Neural crest cell (in vitro differentiated cells): ENCODE data around the gene NUP42. TPM values are rescaled to one million over a fixed set of nuclear protein-coding genes. Genes with fewer than 3 reads are reported as not detected.

ENCODE experiments used
- DNase-seq: peaks from one replicate; pipeline ENCODE4 v3.0.0; 2021; ENCODE audit warnings: low read depth, mixed read lengths, low spot score
- H3K27ac Mint-ChIP-seq: one replicate; pipeline ENCODE4 v1.8.0; 2021; ENCODE audit warnings: mild to moderate bottlenecking, mixed read lengths; ENCODE audit not compliant: unreplicated experiment
- H3K27me3 Mint-ChIP-seq: 2 replicates; pipeline ENCODE4 v1.8.0; 2021; ENCODE audit warnings: low read depth, mild to moderate bottlenecking, mixed read lengths
- H3K36me3 Mint-ChIP-seq: 2 replicates; pipeline ENCODE4 v1.8.0; 2021; ENCODE audit warnings: low read depth, mild to moderate bottlenecking, mixed read lengths
- H3K4me1 Mint-ChIP-seq: 2 replicates; pipeline ENCODE4 v1.8.0; 2021; ENCODE audit warnings: mixed read lengths
- H3K4me3 Mint-ChIP-seq: one replicate; pipeline ENCODE4 v1.8.0; 2021; ENCODE audit warnings: mild to moderate bottlenecking, mixed read lengths
- H3K9me3 Mint-ChIP-seq: 2 replicates; pipeline ENCODE4 v1.8.0; 2021; ENCODE audit warnings: mixed read lengths
- CTCF ChIP-seq: fragments of 200-600 bp; sonication (generic); conservative IDR thresholded peaks from 2 replicates; pipeline ENCODE4 v1.5.0; 2021; ENCODE audit warnings: antibody characterized with exemption, mild to moderate bottlenecking
- total RNA-seq: library from RNA; stranded (reverse); gene quantifications from 2 replicates; pipeline ENCODE4 v1.2.1, GENCODE V29; 2021

The NUP42 gene
- total RNA-seq, 1 donor from 2014 or later: 50.3 TPM

- Mint-ChIP-seq H3K9me3 (no peaks in the 10 kb centered on the region), H3K27ac (no peak overlapping the region), H3K36me3 (no peaks in the 10 kb centered on the region), H3K4me1 (peaks cover 14% of the 10 kb centered on the region), H3K27me3 (no peaks in the 10 kb centered on the region), H3K4me3 (no peak overlapping the region)
- no peak for DNase-seq
- TF ChIP-seq CTCF: no peak
Observed at GRCh38 chr7:23234569-23235296, 52.9 kb downstream of the NUP42 start.

DNA sequence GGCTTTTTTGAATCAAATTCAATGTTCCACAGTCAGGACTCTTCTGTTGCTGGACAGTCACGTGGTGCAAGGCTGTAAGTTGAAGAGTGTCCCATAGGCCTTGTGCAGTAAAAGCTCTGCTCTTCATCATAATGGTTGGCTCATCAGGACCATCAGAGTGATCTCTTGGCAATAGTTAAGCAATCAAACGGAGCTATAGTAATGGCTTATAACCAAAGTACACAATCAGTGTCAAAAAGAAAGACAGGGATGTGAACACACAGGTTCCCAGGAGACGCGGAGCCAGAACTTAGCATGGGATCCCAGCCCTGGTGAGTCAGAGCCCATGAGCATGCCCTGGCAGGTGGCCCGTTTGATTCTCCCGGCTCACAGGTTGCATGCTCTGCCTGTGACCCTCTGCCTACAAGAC, 54.0 kb downstream of the NUP42 start:
- DNase-seq: no peak
- H3K27me3 Mint-ChIP-seq: no peaks in the 10 kb centered on the region
- no peaks in the 10 kb centered on the region for H3K36me3 Mint-ChIP-seq
- H3K27ac Mint-ChIP-seq: no peak overlapping the region
- H3K4me1 Mint-ChIP-seq: peaks cover 6% of the 10 kb centered on the region
- no peak overlapping the region for H3K4me3 Mint-ChIP-seq
- H3K9me3 Mint-ChIP-seq: no peaks in the 10 kb centered on the region
- no peak for TF ChIP-seq CTCF

- no peak for DNase-seq
- H3K36me3 Mint-ChIP-seq: no peaks in the 10 kb centered on the region
- no peaks in the 10 kb centered on the region for H3K9me3 Mint-ChIP-seq
- TF ChIP-seq CTCF: no peak
- no peak overlapping the region for H3K27ac Mint-ChIP-seq
- no peaks in the 10 kb centered on the region for H3K4me1 Mint-ChIP-seq
- H3K4me3 Mint-ChIP-seq: no peak overlapping the region
- H3K27me3 Mint-ChIP-seq: no peaks in the 10 kb centered on the region
Observed at GRCh38 chr7:23237000-23237399, 55.2 kb downstream of the NUP42 start.

DNA sequence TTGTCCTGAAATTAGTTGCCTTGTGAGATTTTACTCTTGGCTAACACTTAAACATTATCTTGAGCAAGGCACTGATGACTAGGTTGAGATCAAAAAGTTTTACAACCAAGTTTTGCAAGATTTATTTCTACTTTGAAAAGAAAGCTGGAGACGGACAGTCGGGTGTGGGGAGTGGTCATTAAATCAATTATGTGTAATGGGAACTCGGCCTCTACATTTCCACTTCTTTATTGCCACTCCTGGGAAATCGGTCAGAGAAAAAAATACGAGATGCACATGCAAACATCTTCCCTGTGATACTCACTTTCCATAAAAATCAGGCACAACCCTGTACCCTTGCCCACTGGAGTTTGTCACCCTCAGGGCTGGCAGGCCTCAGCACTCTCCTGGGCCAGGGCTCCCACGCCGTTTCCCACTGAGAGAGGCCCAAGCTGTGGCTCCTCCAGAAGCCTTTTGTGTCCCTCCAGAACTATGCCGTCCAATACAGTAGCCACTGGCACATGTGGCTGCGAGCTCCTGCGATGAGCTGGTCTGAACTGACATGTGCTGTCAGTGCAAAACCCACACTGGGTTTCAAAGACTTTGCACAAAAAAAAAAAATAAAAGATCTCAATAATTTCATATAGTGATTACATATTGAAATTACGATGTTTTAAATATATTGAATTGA, 57.3 kb downstream of the NUP42 start:
- DNase-seq: no peak
- Mint-ChIP-seq H3K9me3 (peaks cover under 1% of the 10 kb centered on the region), H3K27me3 (no peaks in the 10 kb centered on the region), H3K4me3 (no peak overlapping the region), H3K4me1 (no peaks in the 10 kb centered on the region), H3K27ac (no peak overlapping the region), H3K36me3 (no peaks in the 10 kb centered on the region)
- TF ChIP-seq CTCF: no peak

GRCh38 chr7:23239698-23240097, 57.9 kb downstream of the NUP42 start:
- peaks cover 3% of the 10 kb centered on the region for H3K9me3 Mint-ChIP-seq

More at GRCh38 chr7:23239698-23240097, 57.9 kb downstream of the NUP42 start:
- Mint-ChIP-seq H3K27ac (no peak overlapping the region), H3K27me3 (no peaks in the 10 kb centered on the region), H3K4me3 (no peak overlapping the region), H3K36me3 (no peaks in the 10 kb centered on the region), H3K4me1 (no peaks in the 10 kb centered on the region)
- no peak for DNase-seq
- no peak for TF ChIP-seq CTCF
